Central memory CD8-positive, alpha-beta T cell (primary cell): ENCODE measurements around the gene SLC2A10.

Experiments
- ATAC-seq: fragments of 150-1000 bp; cut with Tn5 transposase; replicated peaks from 2 replicates; pipeline ENCODE4 v1.10.0; 2022; ENCODE audit warnings: mild to moderate bottlenecking, moderate FRiP score, moderate number of reproducible peaks; ENCODE audit not compliant: poor library complexity, severe bottlenecking; ENCODE audit errors: extremely low read depth
- DNase-seq, 2 donors: peaks; one replicate each; pipeline ENCODE4 v3.0.0; 2021; ENCODE audit warnings: low spot score in 2 of 2
- H3K27ac Mint-ChIP-seq: one replicate; pipeline ENCODE4 v1.8.0; 2022; ENCODE audit warnings: low read depth, mild to moderate bottlenecking, moderate library complexity, mixed read lengths
- H3K27me3 Mint-ChIP-seq: one replicate; pipeline ENCODE4 v1.8.0; 2022; ENCODE audit warnings: mixed read lengths
- H3K36me3 Mint-ChIP-seq: one replicate; pipeline ENCODE4 v1.8.0; 2022; ENCODE audit warnings: mild to moderate bottlenecking, moderate library complexity, mixed read lengths; ENCODE audit not compliant: insufficient read depth
- H3K4me1 Mint-ChIP-seq: one replicate; pipeline ENCODE4 v1.8.0; 2022; ENCODE audit warnings: mixed read lengths
- H3K4me3 Mint-ChIP-seq: one replicate; pipeline ENCODE4 v1.8.0; 2022; ENCODE audit warnings: mild to moderate bottlenecking, moderate library complexity, mixed read lengths
- H3K9me3 Mint-ChIP-seq: one replicate; pipeline ENCODE4 v1.8.0; 2022; ENCODE audit warnings: mixed read lengths

Gene SLC2A10

DNA sequence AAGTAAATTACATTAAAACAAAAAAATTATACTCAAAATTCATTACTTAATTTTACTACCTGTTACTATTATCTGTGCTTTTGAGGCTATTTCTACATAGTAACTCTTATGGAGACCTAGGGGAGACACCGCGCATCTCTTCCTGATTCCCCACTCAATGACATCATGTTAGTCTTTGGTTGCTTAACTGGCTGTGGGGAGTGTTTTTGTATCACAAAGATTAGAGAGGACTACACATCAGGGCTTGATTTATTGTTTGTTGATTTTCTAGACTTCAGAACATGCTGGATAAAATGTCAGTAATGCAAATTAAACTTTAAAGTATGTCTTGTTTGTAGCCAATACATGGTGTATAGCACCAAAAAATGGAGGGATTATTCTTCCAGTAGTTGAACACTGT lies 26.0 kb downstream of the SLC2A10 start:
- H3K36me3 Mint-ChIP-seq = no peaks in the 10 kb centered on the region
- no peak for DNase-seq
- no peaks in the 10 kb centered on the region for H3K9me3 Mint-ChIP-seq
- no peak overlapping the region for H3K27ac Mint-ChIP-seq
- no peak for ATAC-seq
- H3K4me3 Mint-ChIP-seq = no peak overlapping the region
- peaks cover 41% of the 10 kb centered on the region for H3K27me3 Mint-ChIP-seq
- H3K4me1 Mint-ChIP-seq = no peaks in the 10 kb centered on the region

DNA sequence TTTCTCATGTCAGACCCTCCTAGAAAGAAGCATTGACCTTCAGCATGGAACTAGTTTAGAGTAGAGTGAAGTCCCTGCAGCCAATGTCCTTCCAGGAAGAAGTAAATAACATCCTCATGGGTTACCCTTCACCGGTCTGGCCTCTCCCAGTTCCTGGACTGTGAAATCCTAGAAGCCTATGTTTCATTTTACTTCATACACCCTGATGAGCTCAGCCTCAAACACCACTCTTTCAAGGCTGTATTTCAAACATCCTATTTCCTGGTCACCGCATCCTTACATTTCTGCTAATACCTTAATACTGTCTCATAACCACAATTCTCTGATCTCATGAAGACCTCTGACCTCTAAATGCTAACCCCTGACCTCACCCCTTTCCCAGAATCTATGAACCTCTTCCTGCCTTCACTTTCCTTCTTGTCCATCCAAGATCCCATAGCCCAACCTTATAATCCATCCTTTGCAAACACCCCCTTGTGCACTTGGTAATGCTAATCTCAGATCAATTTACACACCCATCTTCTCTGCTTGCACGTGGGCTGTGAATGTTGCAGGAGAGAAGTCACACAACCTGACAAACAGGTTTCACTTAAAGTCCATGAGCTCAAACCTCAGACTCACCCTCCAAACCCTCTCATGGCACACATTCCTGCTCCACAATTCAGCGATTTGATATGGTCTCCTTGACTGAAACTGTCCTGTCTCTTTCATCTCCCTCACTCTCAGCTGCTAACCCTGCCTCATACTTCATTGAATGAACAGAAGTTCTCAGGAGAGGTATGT lies 30.2 kb downstream of the SLC2A10 start:
- no peaks in the 10 kb centered on the region for H3K36me3 Mint-ChIP-seq
- no peak overlapping the region for H3K27ac Mint-ChIP-seq
- DNase-seq = no peak
- peaks cover 46% of the 10 kb centered on the region for H3K27me3 Mint-ChIP-seq
- H3K4me3 Mint-ChIP-seq = no peak overlapping the region
- ATAC-seq = no peak
- no peaks in the 10 kb centered on the region for H3K9me3 Mint-ChIP-seq
- H3K4me1 Mint-ChIP-seq = no peaks in the 10 kb centered on the region

DNA sequence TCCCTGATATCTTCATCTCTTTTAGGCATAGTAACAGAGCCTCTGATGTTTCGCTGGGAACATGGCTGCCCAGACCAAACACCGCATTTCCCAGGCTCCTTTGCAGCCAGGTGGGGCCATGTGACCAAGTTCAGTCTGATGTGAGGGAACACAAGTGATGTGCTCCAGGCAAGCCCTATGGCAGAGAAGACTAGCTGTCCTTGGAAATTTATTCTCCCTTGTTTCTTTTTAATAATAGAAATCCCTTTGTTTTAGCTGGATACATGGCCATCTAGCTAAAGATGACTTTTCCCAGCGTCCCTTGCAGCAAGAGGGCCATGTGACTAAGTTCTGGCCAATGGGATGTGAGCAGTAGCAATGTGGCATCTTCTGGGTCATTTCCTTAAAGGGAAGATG lies 30.8 kb downstream of the SLC2A10 start:
- Mint-ChIP-seq H3K9me3 (no peaks in the 10 kb centered on the region), H3K27me3 (peaks cover 43% of the 10 kb centered on the region)

DNA sequence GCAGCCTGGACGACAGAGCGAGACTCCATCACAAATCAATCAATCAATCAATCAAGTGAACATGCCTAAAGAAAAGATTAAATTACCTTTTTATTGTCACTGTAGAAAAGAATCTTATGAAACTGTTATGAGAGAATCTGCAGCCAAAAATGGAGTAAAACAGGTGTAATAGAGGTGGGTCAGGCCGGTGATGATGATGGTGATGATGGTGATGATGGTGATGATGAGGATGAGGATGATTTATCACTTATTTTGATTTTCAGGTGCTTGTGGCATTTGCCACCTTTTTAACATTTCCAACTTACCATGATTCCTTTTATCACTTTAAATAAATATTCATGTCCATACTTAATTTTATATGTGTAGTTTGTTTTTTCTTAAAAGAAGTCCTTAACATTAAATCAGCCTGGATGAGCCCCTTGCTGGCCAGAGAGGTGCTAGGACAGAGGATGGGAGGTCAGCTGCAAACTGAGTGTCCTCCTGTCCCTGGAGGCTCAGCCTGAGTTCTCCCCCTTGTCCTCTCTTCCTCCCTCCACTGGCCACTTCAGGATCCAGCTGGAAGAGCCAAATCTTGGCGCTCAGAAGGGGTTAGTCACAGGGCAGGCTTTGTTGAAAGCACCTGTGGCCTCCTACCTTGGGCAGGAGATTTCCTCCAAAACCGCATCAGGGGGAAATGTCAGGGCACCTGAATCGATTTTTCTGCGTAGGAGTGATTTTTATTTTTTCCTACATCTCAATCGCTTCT lies 32.6 kb downstream of the SLC2A10 start:
- no peaks in the 10 kb centered on the region for H3K4me1 Mint-ChIP-seq
- H3K9me3 Mint-ChIP-seq = no peaks in the 10 kb centered on the region
- no peak for ATAC-seq
- H3K27me3 Mint-ChIP-seq = peaks cover 53% of the 10 kb centered on the region
- DNase-seq = no peak
- H3K27ac Mint-ChIP-seq = no peak overlapping the region
- no peak overlapping the region for H3K4me3 Mint-ChIP-seq
- H3K36me3 Mint-ChIP-seq = no peaks in the 10 kb centered on the region

More for the DNA sequence above, 30.8 kb downstream of the SLC2A10 start:
- no peaks in the 10 kb centered on the region for H3K36me3 Mint-ChIP-seq
- no peak overlapping the region for H3K4me3 Mint-ChIP-seq
- ATAC-seq = no peak
- no peak overlapping the region for H3K27ac Mint-ChIP-seq
- DNase-seq = no peak
- no peaks in the 10 kb centered on the region for H3K4me1 Mint-ChIP-seq

DNA sequence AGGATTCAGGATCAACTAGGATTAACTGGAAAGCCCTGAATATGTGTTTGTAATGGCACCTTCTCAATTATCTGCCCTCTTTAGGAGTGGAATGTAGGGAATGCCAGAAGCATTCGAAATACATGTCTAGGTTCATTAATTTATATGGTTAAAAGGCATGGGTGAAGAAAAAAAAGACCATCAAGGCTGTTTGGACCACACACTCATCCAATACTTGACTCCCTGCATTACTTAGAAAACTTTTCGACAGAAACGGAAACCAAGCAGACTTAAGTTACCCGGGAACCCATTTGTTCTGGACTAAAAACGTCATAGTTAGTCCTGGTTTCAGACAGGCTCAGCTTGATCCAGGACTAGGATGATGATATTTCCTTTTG lies 33.2 kb downstream of the SLC2A10 start:
- no peaks in the 10 kb centered on the region for H3K36me3 Mint-ChIP-seq
- ATAC-seq (no peak), DNase-seq (no peak)
- H3K9me3 Mint-ChIP-seq = no peaks in the 10 kb centered on the region
- no peak overlapping the region for H3K27ac Mint-ChIP-seq
- H3K4me1 Mint-ChIP-seq = no peaks in the 10 kb centered on the region
- no peak overlapping the region for H3K4me3 Mint-ChIP-seq
- H3K27me3 Mint-ChIP-seq = peaks cover 59% of the 10 kb centered on the region

DNA sequence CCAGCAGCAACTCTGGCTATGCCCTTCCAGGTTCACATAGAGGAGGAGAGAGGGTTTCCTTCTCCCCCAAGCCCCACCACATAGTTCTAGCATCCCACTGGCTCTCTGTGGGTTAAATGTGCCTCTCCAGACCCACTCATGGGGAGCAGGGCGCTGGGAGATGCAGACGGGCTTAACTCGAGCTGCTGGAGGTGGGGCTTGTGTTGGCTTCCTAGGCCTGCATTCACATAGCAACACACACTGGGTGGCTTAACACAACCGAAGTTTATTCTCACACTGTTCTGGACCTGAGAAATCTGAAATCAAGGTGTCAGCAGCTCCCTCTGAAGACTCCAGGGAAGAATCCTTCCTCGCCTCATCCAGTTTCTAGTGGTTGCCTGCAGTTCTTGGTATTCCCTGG lies 33.6 kb downstream of the SLC2A10 start:
- H3K27ac Mint-ChIP-seq = no peak overlapping the region
- H3K36me3 Mint-ChIP-seq = no peaks in the 10 kb centered on the region
- H3K4me3 Mint-ChIP-seq = no peak overlapping the region
- ATAC-seq (no peak), DNase-seq (no peak)
- no peaks in the 10 kb centered on the region for H3K4me1 Mint-ChIP-seq
- H3K9me3 Mint-ChIP-seq = no peaks in the 10 kb centered on the region
- H3K27me3 Mint-ChIP-seq = peaks cover 58% of the 10 kb centered on the region

GRCh38 chr20:46746956-46747526 lies 37.6 kb downstream of the SLC2A10 start:
- Mint-ChIP-seq H3K9me3 (no peaks in the 10 kb centered on the region), H3K27ac (no peak overlapping the region), H3K4me1 (no peaks in the 10 kb centered on the region), H3K4me3 (no peak overlapping the region), H3K36me3 (no peaks in the 10 kb centered on the region), H3K27me3 (peaks cover 63% of the 10 kb centered on the region)
- no peak for ATAC-seq
- no peak for DNase-seq

- peaks cover 59% of the 10 kb centered on the region for H3K27me3 Mint-ChIP-seq
- H3K36me3 Mint-ChIP-seq = no peaks in the 10 kb centered on the region
- H3K27ac Mint-ChIP-seq = no peak overlapping the region
- H3K4me1 Mint-ChIP-seq = peaks cover 6% of the 10 kb centered on the region
- ATAC-seq = no peak
- DNase-seq = no peak
- H3K4me3 Mint-ChIP-seq = no peak overlapping the region
- no peaks in the 10 kb centered on the region for H3K9me3 Mint-ChIP-seq
Measured at GRCh38 chr20:46749147-46749546, 39.7 kb downstream of the SLC2A10 start.

GRCh38 chr20:46751856-46752255 lies 42.4 kb downstream of the SLC2A10 start:
- Mint-ChIP-seq H3K36me3 (no peaks in the 10 kb centered on the region), H3K4me1 (peaks cover 6% of the 10 kb centered on the region), H3K27me3 (peaks cover 48% of the 10 kb centered on the region), H3K4me3 (no peak overlapping the region), H3K9me3 (no peaks in the 10 kb centered on the region), H3K27ac (no peak overlapping the region)
- DNase-seq (no peak), ATAC-seq (no peak)

GRCh38 chr20:46752728-46753127 lies 43.3 kb downstream of the SLC2A10 start:
- H3K27me3 Mint-ChIP-seq = peaks cover 40% of the 10 kb centered on the region
- H3K4me3 Mint-ChIP-seq = no peak overlapping the region
- no peaks in the 10 kb centered on the region for H3K36me3 Mint-ChIP-seq
- H3K27ac Mint-ChIP-seq = no peak overlapping the region
- DNase-seq (peak in 1 of 2 donors; percentile 12), ATAC-seq (no peak)
- no peaks in the 10 kb centered on the region for H3K9me3 Mint-ChIP-seq
- peaks cover 6% of the 10 kb centered on the region for H3K4me1 Mint-ChIP-seq

GRCh38 chr20:46755483-46756413 lies 46.3 kb downstream of the SLC2A10 start:
- Mint-ChIP-seq H3K27me3 (peaks cover 46% of the 10 kb centered on the region), H3K9me3 (no peaks in the 10 kb centered on the region), H3K4me1 (peaks cover 11% of the 10 kb centered on the region), H3K4me3 (no peak overlapping the region), H3K27ac (no peak overlapping the region), H3K36me3 (no peaks in the 10 kb centered on the region)
- ATAC-seq = no peak
- no peak for DNase-seq

DNA sequence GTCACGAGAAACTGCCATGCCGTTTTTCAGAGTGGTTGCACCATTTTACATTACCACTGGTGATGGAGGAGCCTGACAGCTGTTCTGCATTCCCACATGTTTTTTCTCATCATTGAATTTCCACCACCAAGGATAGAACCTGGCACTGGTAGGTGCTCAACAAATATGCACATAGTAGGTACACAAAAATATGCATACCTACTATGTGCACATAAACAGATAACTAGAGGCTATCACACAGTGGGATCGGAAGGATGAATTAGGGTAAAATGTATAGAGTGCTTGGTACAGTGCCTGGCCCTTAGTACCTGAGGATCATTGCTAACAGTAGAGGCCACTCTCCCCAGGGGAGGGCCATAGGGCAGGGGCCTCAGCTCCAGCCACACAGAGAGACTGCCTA lies 47.0 kb downstream of the SLC2A10 start:
- no peak for ATAC-seq
- H3K4me1 Mint-ChIP-seq = peaks cover 11% of the 10 kb centered on the region
- H3K9me3 Mint-ChIP-seq = no peaks in the 10 kb centered on the region
- DNase-seq = no peak
- H3K27me3 Mint-ChIP-seq = peaks cover 40% of the 10 kb centered on the region
- H3K4me3 Mint-ChIP-seq = no peak overlapping the region
- no peaks in the 10 kb centered on the region for H3K36me3 Mint-ChIP-seq
- H3K27ac Mint-ChIP-seq = no peak overlapping the region
